Ectodermal cell (in vitro differentiated cells): ENCODE data around the gene PCDHGA10.
"Not testable (repeated sequence)": the region's sequence is repeated elsewhere in the genome, so short reads cannot be mapped to it uniquely, and the experiment has no call there.

Experiments used
- H3K27ac ChIP-seq: 2 replicates; pipeline ENCODE4 v1.7.0; 2013; ENCODE audit warnings: mild to moderate bottlenecking, low read depth, low read length; ENCODE audit not compliant: insufficient read depth, poor library complexity, severe bottlenecking
- H3K27me3 ChIP-seq: 2 replicates; pipeline ENCODE4 v1.7.0; 2013; ENCODE audit warnings: mild to moderate bottlenecking, low read length; ENCODE audit not compliant: insufficient read depth, control insufficient read depth, poor library complexity, severe bottlenecking
- H3K36me3 ChIP-seq: one replicate; pipeline ENCODE4 v1.7.0; 2013; ENCODE audit warnings: low read length; ENCODE audit not compliant: control insufficient read depth, insufficient read depth
- H3K4me1 ChIP-seq: one replicate; pipeline ENCODE4 v1.7.0; 2013; ENCODE audit warnings: low read length; ENCODE audit not compliant: control insufficient read depth, insufficient read depth
- H3K4me3 ChIP-seq: 2 replicates; pipeline ENCODE4 v1.7.0; 2013; ENCODE audit warnings: low read depth, low read length, control low read depth; ENCODE audit not compliant: insufficient read depth
- H3K9me3 ChIP-seq: 2 replicates; pipeline ENCODE4 v1.7.0; 2013; ENCODE audit warnings: mild to moderate bottlenecking, low read length, moderate library complexity; ENCODE audit not compliant: control insufficient read depth
- WGBS, 2 experiments: methylation state at CpG; one replicate each; pipeline ENCODE4 v1.1.7; 2013; ENCODE audit warnings: missing lambda C conversion rate in 2 of 2; 5-methylcytosine and 5-hydroxymethylcytosine counted together

PCDHGA10 gene

DNA sequence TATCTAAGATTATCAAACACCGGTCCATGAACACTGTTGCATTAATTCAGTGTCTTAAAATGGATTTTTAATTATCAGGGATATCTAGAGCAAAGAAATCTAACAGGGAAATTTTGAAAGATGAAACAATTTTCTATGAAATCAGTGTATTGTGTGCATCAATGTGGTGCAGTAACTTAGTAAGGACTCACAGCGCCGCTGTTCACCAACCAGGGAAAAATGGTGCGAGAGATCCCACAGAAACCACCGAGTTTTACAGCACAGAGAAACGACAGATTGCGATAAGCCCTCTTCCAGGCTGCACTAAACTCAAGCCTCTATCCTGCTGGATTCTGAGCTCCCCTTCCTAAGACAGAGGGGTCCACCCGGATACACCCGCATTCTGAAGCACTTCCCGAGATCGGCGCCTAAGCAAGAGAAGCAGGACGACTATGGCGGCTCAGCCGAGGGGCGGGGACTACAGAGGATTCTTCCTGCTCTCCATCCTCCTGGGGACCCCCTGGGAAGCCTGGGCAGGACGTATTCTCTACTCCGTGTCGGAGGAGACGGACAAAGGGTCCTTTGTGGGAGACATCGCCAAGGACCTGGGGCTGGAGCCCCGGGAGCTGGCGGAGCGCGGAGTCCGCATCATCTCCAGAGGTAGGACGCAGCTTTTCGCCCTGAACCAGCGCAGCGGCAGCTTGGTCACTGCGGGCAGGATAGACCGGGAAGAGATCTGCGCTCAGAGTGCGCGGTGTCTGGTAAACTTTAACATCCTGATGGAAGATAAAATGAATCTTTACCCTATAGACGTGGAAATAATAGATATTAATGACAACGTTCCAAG is 30.1 kb upstream of the PCDHGA10 start, which contains the start of gene PCDHGA7:
Gene PCDHGA7 (plus strand): TSS at position 274 of the 826 bp plus-strand sequence. CDS start 158 bp downstream, at position 432.
- Histone ChIP-seq H3K36me3 (no peaks in the 10 kb centered on the region), H3K27ac (no peak within 1 kb of the TSS), H3K9me3 (peaks cover 2% of the 10 kb centered on the region), H3K4me3 (no peak within 1 kb of the TSS), H3K27me3 (no peaks in the 10 kb centered on the region), H3K4me1 (no peaks in the 10 kb centered on the region)
- WGBS, 2 experiments: 94 to 95% methylated on average over 37 of the region's 37 CpGs

DNA sequence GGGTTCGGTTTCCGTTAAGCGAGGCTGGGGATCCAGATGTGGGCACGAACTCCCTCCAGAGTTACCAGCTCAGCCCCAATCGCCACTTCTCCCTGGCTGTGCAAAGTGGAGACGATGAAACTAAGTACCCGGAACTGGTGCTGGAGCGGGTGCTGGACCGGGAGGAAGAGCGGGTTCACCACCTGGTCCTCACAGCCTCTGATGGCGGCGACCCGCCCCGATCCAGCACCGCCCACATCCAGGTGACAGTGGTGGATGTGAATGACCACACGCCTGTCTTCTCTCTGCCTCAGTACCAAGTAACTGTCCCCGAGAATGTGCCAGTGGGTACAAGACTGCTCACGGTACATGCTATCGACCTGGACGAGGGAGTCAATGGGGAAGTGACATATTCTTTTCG is 29.4 kb upstream of the PCDHGA10 start:
- Histone ChIP-seq H3K9me3 (peaks cover 3% of the 10 kb centered on the region), H3K27me3 (no peaks in the 10 kb centered on the region), H3K27ac (no peak overlapping the region), H3K4me3 (no peak overlapping the region), H3K36me3 (no peaks in the 10 kb centered on the region), H3K4me1 (no peaks in the 10 kb centered on the region)
- WGBS, 2 experiments: 94 to 96% methylated on average over 21 of the region's 21 CpGs

- Histone ChIP-seq H3K4me3 (no peak overlapping the region), H3K4me1 (no peaks in the 10 kb centered on the region), H3K27me3 (no peaks in the 10 kb centered on the region), H3K9me3 (peaks cover 7% of the 10 kb centered on the region), H3K36me3 (no peaks in the 10 kb centered on the region), H3K27ac (no peak overlapping the region)
- 94 to 96% methylated on average over 43 of the region's 43 CpGs for WGBS, 2 experiments
These were observed 28.1 kb upstream of the PCDHGA10 start for GRCh38 chr5:141384471-141385267.

GRCh38 chr5:141387557-141388311 is 25.1 kb upstream of the PCDHGA10 start, which contains the start of gene PCDHGB4:
PCDHGB4 (plus strand) TSS chr5:141387698; CDS start chr5:141387885, 187 bp downstream.
- whole genome bisulfite sequencing, 2 experiments: 65 to 71% methylated on average over 17 of the region's 40 CpGs
- peak within 1 kb of the TSS; percentile 23 for H3K4me3 ChIP-seq
- not testable (repeated sequence) for H3K9me3 ChIP-seq, H3K36me3 ChIP-seq, H3K27me3 ChIP-seq, H3K4me1 ChIP-seq, H3K27ac ChIP-seq

- no peak overlapping the region for H3K27ac ChIP-seq
- peaks cover 5% of the 10 kb centered on the region for H3K9me3 ChIP-seq
- H3K27me3 ChIP-seq: no peaks in the 10 kb centered on the region
- no peaks in the 10 kb centered on the region for H3K4me1 ChIP-seq
- WGBS, 2 experiments: 92 to 100% methylated on average over 9 to 10 of the region's 10 CpGs
- no peak overlapping the region for H3K4me3 ChIP-seq
- H3K36me3 ChIP-seq: peaks cover 12% of the 10 kb centered on the region
These were observed 24.1 kb upstream of the PCDHGA10 start for GRCh38 chr5:141388661-141389060.

- Histone ChIP-seq H3K27ac (no peak overlapping the region), H3K4me1 (no peaks in the 10 kb centered on the region), H3K27me3 (no peaks in the 10 kb centered on the region), H3K9me3 (peaks cover 5% of the 10 kb centered on the region), H3K36me3 (peaks cover 12% of the 10 kb centered on the region), H3K4me3 (no peak overlapping the region)
- 96 to 97% methylated on average over 77 of the region's 77 CpGs for WGBS, 2 experiments
These were observed 23.4 kb upstream of the PCDHGA10 start for GRCh38 chr5:141389153-141390042.

GRCh38 chr5:141392429-141393198 is 20.2 kb upstream of the PCDHGA10 start, which contains the start of gene PCDHGA8:
PCDHGA8 (plus strand) TSS chr5:141392633; CDS start chr5:141392814, 181 bp downstream.
- Histone ChIP-seq H3K9me3 (peaks cover 5% of the 10 kb centered on the region), H3K36me3 (peaks cover 12% of the 10 kb centered on the region), H3K27ac (no peak within 1 kb of the TSS), H3K4me3 (no peak within 1 kb of the TSS), H3K27me3 (no peaks in the 10 kb centered on the region), H3K4me1 (no peaks in the 10 kb centered on the region)
- 96 to 97% methylated on average over 37 to 38 of the region's 38 CpGs for WGBS, 2 experiments

GRCh38 chr5:141393267-141393666 is 19.5 kb upstream of the PCDHGA10 start:
- H3K27ac ChIP-seq: no peak overlapping the region
- peaks cover 12% of the 10 kb centered on the region for H3K36me3 ChIP-seq
- peaks cover 4% of the 10 kb centered on the region for H3K9me3 ChIP-seq
- WGBS, 2 experiments: 94 to 95% methylated on average over 21 of the region's 21 CpGs
- H3K27me3 ChIP-seq: no peaks in the 10 kb centered on the region
- no peaks in the 10 kb centered on the region for H3K4me1 ChIP-seq
- no peak overlapping the region for H3K4me3 ChIP-seq
